Large intestine (tissue), 3 donors: ENCODE measurements around the gene CYP2A6. TPM values are rescaled to one million over a fixed set of nuclear protein-coding genes. Genes with fewer than 3 reads are reported as not detected.
A peak's percentile ranks its signal among the peaks of the same experiment; 100 is the strongest.
"Not testable (repeated sequence)": the region's sequence is repeated elsewhere in the genome, so short reads cannot be mapped to it uniquely, and the experiment has no call there.

Source experiments
- DNase-seq, 2 donors: peaks; one replicate each; pipeline versions ENCODE4 v3.0.0 to v3.0.0-alpha.2; 2013
- H3K27ac ChIP-seq: one replicate; pipeline ENCODE4 v1.5.1; 2013; ENCODE audit warnings: low read length
- H3K27me3 ChIP-seq: 2 replicates; pipeline ENCODE4 v1.6.1; 2013; ENCODE audit warnings: low read length; ENCODE audit not compliant: control insufficient read depth, insufficient read depth
- H3K36me3 ChIP-seq: 2 replicates; pipeline ENCODE4 v1.6.1; 2013; ENCODE audit warnings: low read length; ENCODE audit not compliant: control insufficient read depth, insufficient read depth
- H3K4me1 ChIP-seq: one replicate; pipeline ENCODE4 v1.6.1; 2013; ENCODE audit warnings: low read length; ENCODE audit not compliant: control insufficient read depth, insufficient read depth
- H3K4me3 ChIP-seq: one replicate; pipeline ENCODE4 v1.5.1; 2013; ENCODE audit warnings: low read length
- H3K9me3 ChIP-seq: one replicate; pipeline ENCODE4 v1.6.1; 2013; ENCODE audit warnings: mild to moderate bottlenecking, low read depth, low read length, moderate library complexity; ENCODE audit not compliant: control insufficient read depth
- WGBS: methylation state at CpG from one replicate; pipeline ENCODE4 v1.1.5; 2013; ENCODE audit warnings: low lambda C conversion rate; ENCODE audit not compliant: insufficient coverage; 5-methylcytosine and 5-hydroxymethylcytosine counted together
- polyA plus RNA-seq: library from polyadenylated mRNA; unstranded; fragments of 120-200 nt; gene quantifications from one replicate; pipeline ENCODE4 v1.2.1, GENCODE V29; 2013

The CYP2A6 gene
- polyA plus RNA-seq, 1 donor = 0.07 TPM

- no peak for DNase-seq
- Histone ChIP-seq H3K4me1 (peaks cover 28% of the 10 kb centered on the region), H3K27ac (no peak overlapping the region), H3K36me3 (no peaks in the 10 kb centered on the region), H3K27me3 (no peaks in the 10 kb centered on the region), H3K9me3 (no peaks in the 10 kb centered on the region), H3K4me3 (no peak overlapping the region)
- WGBS = 71% methylated on average over 1 of the region's 4 CpGs
Measured at GRCh38 chr19:40815223-40815622, 35.0 kb downstream of the CYP2A6 start.

- peaks cover 27% of the 10 kb centered on the region for H3K4me1 ChIP-seq
- no CpG with 5 or more reads among the region's 4 CpGs for WGBS
- H3K27ac ChIP-seq = no peak overlapping the region
- no peaks in the 10 kb centered on the region for H3K27me3 ChIP-seq
- peaks cover 15% of the 10 kb centered on the region for H3K36me3 ChIP-seq
- no peak overlapping the region for H3K4me3 ChIP-seq
- H3K9me3 ChIP-seq = no peaks in the 10 kb centered on the region
- DNase-seq = no peak
Measured at GRCh38 chr19:40813182-40813581, 37.1 kb downstream of the CYP2A6 start.

GRCh38 chr19:40812571-40812970 lies 37.7 kb downstream of the CYP2A6 start:
- H3K27me3 ChIP-seq, H3K27ac ChIP-seq, DNase-seq, H3K9me3 ChIP-seq, H3K4me3 ChIP-seq: not testable (repeated sequence)
- Histone ChIP-seq H3K4me1 (peaks cover 26% of the 10 kb centered on the region), H3K36me3 (peaks cover 21% of the 10 kb centered on the region)
- WGBS = no CpG with 5 or more reads among the region's 7 CpGs

GRCh38 chr19:40811478-40812341 lies 38.5 kb downstream of the CYP2A6 start:
- H3K27me3 ChIP-seq = no peaks in the 10 kb centered on the region
- peak overlapping the region; percentile 84 for H3K27ac ChIP-seq
- H3K4me1 ChIP-seq = peaks cover 31% of the 10 kb centered on the region

GRCh38 chr19:40810649-40811408 lies 39.4 kb downstream of the CYP2A6 start:
- H3K27me3 ChIP-seq, H3K9me3 ChIP-seq: not testable (repeated sequence)
- WGBS = no CpG with 5 or more reads among the region's 65 CpGs
- Histone ChIP-seq H3K27ac (peak overlapping the region; percentile 84), H3K36me3 (peaks cover 28% of the 10 kb centered on the region), H3K4me3 (peak overlapping the region; percentile 58), H3K4me1 (peaks cover 40% of the 10 kb centered on the region)
- peak; percentile 70 to 91 for DNase-seq

More at GRCh38 chr19:40811478-40812341, 38.5 kb downstream of the CYP2A6 start:
- Histone ChIP-seq H3K9me3 (no peaks in the 10 kb centered on the region), H3K36me3 (peaks cover 28% of the 10 kb centered on the region), H3K4me3 (peak overlapping the region; percentile 58)
- no CpG with 5 or more reads among the region's 35 CpGs for WGBS
- DNase-seq = peak in 1 of 2 donors; percentile 59

GRCh38 chr19:40810160-40810559 lies 40.1 kb downstream of the CYP2A6 start:
- peak overlapping the region; percentile 58 for H3K4me3 ChIP-seq
- no peaks in the 10 kb centered on the region for H3K9me3 ChIP-seq
- H3K27me3 ChIP-seq = no peaks in the 10 kb centered on the region
- peaks cover 47% of the 10 kb centered on the region for H3K4me1 ChIP-seq
- DNase-seq = no peak
- no CpG with 5 or more reads among the region's 14 CpGs for WGBS
- peaks cover 33% of the 10 kb centered on the region for H3K36me3 ChIP-seq
- H3K27ac ChIP-seq = peak overlapping the region; percentile 84

- peaks cover 39% of the 10 kb centered on the region for H3K36me3 ChIP-seq
- no peaks in the 10 kb centered on the region for H3K27me3 ChIP-seq
- WGBS = no CpG with 5 or more reads among the region's 39 CpGs
- H3K4me1 ChIP-seq = peaks cover 53% of the 10 kb centered on the region
- no peak overlapping the region for H3K27ac ChIP-seq
- no peak for DNase-seq
- H3K9me3 ChIP-seq = no peaks in the 10 kb centered on the region
- H3K4me3 ChIP-seq = peak overlapping the region; percentile 58
Measured at GRCh38 chr19:40809358-40810086, 40.7 kb downstream of the CYP2A6 start.

- Histone ChIP-seq H3K9me3 (no peaks in the 10 kb centered on the region), H3K27me3 (no peaks in the 10 kb centered on the region), H3K4me3 (no peak overlapping the region), H3K27ac (no peak overlapping the region), H3K4me1 (peaks cover 63% of the 10 kb centered on the region), H3K36me3 (peaks cover 47% of the 10 kb centered on the region)
- DNase-seq = no peak
- no CpG with 5 or more reads among the region's 5 CpGs for WGBS
Measured at GRCh38 chr19:40808497-40808896, 41.8 kb downstream of the CYP2A6 start.

GRCh38 chr19:40808021-40808325 lies 42.3 kb downstream of the CYP2A6 start:
- Histone ChIP-seq H3K27me3 (no peaks in the 10 kb centered on the region), H3K4me3 (no peak overlapping the region), H3K27ac (no peak overlapping the region), H3K4me1 (peaks cover 68% of the 10 kb centered on the region), H3K9me3 (no peaks in the 10 kb centered on the region), H3K36me3 (peaks cover 53% of the 10 kb centered on the region)
- no peak for DNase-seq
- WGBS = no CpG with 5 or more reads among the region's 2 CpGs
